ENCODE data around the gene PFDN4. TPM values are rescaled to one million over a fixed set of nuclear protein-coding genes. Genes with fewer than 3 reads are reported as not detected.

PFDN4 gene
- total and polyA plus RNA-seq, 3 donors from 2014 or later = 32.8 to 67.3 (median 44.9) TPM

DNA sequence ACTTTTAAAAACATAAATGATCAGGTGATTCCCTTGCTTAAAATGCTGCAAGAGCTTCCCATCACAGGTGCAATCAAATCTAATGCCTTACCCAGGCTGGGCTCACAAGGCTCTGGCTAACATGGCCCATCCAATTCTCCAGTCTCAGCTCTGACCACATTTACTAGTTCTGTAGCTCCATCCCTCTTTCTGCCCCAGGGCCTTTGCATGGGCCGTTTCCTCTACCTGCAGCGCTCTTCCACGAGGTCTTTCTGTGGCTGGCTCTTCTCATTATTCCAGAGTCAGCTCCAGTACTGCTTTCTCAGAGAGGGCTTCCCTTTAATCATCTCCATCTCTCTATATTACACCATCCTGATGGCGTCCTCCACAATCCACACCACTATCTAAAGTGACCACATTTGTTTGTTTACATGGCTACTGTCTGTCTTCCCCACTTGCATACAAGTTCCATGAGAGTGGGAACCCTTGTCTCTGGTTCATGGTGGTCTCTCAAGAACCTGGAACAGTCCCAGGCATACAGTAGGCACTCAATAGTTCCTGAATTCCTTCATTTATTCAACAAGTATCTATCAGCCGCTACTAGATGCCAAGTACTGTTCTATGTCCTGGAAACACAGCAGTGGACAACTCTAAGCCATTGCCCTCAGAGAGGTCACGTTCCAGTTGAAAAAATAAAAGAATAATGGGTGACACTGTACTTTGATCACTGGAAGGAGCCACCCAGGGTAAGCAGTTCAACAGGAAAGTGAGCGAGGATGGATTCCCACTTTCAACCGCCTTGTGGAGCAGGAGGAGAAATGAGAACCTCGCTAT is 46.7 kb upstream of the PFDN4 start:
- no peaks in the 10 kb centered on the region for H3K36me3 ChIP-seq (ENCODE audit: low read depth, missing control alignments)
- no peaks in the 10 kb centered on the region for H3K9me3 ChIP-seq
- no peak for TF ChIP-seq POLR2A (IDR thresholded peaks at IDR 0.05)
- TF ChIP-seq, protein P1, sequence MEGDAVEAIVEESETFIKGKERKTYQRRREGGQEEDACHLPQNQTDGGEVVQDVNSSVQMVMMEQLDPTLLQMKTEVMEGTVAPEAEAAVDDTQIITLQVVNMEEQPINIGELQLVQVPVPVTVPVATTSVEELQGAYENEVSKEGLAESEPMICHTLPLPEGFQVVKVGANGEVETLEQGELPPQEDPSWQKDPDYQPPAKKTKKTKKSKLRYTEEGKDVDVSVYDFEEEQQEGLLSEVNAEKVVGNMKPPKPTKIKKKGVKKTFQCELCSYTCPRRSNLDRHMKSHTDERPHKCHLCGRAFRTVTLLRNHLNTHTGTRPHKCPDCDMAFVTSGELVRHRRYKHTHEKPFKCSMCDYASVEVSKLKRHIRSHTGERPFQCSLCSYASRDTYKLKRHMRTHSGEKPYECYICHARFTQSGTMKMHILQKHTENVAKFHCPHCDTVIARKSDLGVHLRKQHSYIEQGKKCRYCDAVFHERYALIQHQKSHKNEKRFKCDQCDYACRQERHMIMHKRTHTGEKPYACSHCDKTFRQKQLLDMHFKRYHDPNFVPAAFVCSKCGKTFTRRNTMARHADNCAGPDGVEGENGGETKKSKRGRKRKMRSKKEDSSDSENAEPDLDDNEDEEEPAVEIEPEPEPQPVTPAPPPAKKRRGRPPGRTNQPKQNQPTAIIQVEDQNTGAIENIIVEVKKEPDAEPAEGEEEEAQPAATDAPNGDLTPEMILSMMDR (IDR thresholded peaks at IDR 0.05) = no peak
- DNase-seq = no peak
- H3K27ac ChIP-seq = no peak overlapping the region
- intact Hi-C loops (cut with DNase I; ENCODE audit: low total_unique reads) = no loop called here
- H3K27me3 ChIP-seq = no peaks in the 10 kb centered on the region
- H3K4me3 ChIP-seq = no peak overlapping the region
- 81 to 92% methylated on average over 9 of the region's 9 CpGs for WGBS, 2 donors
- H3K4me1 ChIP-seq = no peaks in the 10 kb centered on the region

DNA sequence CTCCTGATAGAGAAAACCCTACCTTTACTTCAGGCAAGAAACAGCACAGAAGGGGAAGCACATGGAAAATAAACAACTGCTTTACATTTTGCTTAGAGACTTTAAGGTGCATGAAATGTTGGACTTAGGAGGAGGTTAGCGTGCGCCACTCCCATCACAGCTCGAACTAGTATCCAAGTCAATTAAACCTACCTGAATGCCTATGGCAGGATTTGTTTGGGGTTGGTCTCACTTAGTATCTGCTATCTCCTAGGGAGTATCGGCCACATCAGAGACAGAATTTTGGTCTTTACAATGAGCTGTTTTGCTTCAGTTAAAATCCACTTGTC is 46.1 kb upstream of the PFDN4 start:
- H3K4me3 ChIP-seq = no peak overlapping the region
- intact Hi-C loops (cut with DNase I; ENCODE audit: low total_unique reads) = no loop called here
- H3K36me3 ChIP-seq (ENCODE audit: low read depth, missing control alignments) = no peaks in the 10 kb centered on the region
- 79 to 89% methylated on average over 4 of the region's 4 CpGs for WGBS, 2 donors
- H3K27me3 ChIP-seq = no peaks in the 10 kb centered on the region
- TF ChIP-seq POLR2A (IDR thresholded peaks at IDR 0.05) = no peak
- TF ChIP-seq, protein P1 (IDR thresholded peaks at IDR 0.05) = no peak
- no peak overlapping the region for H3K27ac ChIP-seq
- no peaks in the 10 kb centered on the region for H3K9me3 ChIP-seq
- no peaks in the 10 kb centered on the region for H3K4me1 ChIP-seq
- no peak for DNase-seq

DNA sequence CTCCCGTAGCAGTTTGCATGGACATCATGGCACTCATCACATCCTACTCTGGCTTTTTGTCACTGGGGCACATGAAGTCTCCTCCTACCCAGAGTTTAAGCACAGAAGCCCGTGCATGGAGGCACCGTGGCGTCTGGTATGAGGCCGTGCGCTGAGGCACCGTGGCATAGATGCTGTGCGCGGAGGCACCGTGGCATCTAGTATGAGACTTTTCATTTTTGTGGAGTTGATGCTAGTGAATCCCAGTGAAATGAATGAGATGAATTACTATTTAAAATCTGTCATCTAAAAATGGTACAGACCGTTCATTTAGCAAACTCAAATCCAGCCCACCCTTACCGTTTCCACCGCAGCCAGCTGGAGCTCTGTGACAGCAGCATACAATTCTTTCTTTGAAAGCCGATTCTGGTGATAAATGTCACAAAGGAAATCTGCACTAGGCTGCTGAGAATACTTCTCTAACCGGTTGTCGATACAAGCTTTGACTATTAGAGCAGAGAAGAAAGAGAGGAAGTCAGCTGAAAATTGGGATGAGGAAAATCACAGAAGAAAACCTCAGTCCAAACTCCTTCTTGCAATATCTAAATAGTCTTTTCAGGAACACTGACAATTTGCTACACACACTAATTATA is 45.4 kb upstream of the PFDN4 start:
- DNase-seq = no peak
- Histone ChIP-seq H3K27me3 (no peaks in the 10 kb centered on the region), H3K4me3 (no peak overlapping the region), H3K36me3 (ENCODE audit: low read depth, missing control alignments) (no peaks in the 10 kb centered on the region), H3K9me3 (no peaks in the 10 kb centered on the region), H3K27ac (no peak overlapping the region), H3K4me1 (no peaks in the 10 kb centered on the region)
- intact Hi-C loops (cut with DNase I; ENCODE audit: low total_unique reads) = no loop called here
- TF ChIP-seq POLR2A (IDR thresholded peaks at IDR 0.05) = no peak
- TF ChIP-seq, protein P1 (IDR thresholded peaks at IDR 0.05) = no peak
- WGBS, 2 donors = 59 to 74% methylated on average over 15 to 16 of the region's 16 CpGs

DNA sequence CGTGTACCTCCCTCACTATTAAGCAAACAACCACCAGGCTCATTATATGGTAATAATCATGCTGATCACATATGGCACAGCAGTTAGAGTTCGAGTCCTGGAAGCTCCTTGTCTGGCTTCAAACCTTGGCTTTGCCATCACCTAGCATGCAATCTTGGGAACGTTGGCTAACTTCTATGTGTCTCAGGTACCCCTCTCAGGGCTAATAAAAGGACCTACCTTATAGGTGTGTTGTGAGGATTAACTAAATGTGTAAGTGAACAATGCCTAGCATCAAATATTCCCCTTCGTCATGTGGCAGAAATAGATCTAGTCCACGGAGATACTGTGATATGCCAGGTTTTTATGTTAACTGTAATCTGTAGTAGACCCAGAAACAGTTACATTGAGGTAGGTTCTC is 44.5 kb upstream of the PFDN4 start:
- DNase-seq = no peak
- Histone ChIP-seq H3K4me3 (no peak overlapping the region), H3K4me1 (no peaks in the 10 kb centered on the region), H3K27ac (no peak overlapping the region), H3K36me3 (ENCODE audit: low read depth, missing control alignments) (no peaks in the 10 kb centered on the region), H3K27me3 (no peaks in the 10 kb centered on the region), H3K9me3 (no peaks in the 10 kb centered on the region)
- TF ChIP-seq, protein P1 (IDR thresholded peaks at IDR 0.05) = no peak
- TF ChIP-seq POLR2A (IDR thresholded peaks at IDR 0.05) = no peak
- intact Hi-C loops (cut with DNase I; ENCODE audit: low total_unique reads) = no loop called here
- WGBS, 2 donors = 90 to 91% methylated on average over 5 of the region's 5 CpGs

All from testis (tissue), 3 donors.